ENCODE measurements around the gene DCTN3. TPM values are rescaled to one million over a fixed set of nuclear protein-coding genes. Genes with fewer than 3 reads are reported as not detected.

DCTN3 gene
- total RNA-seq, 2 experiments from 2014 or later: 85.3 to 87.3 TPM

DNA sequence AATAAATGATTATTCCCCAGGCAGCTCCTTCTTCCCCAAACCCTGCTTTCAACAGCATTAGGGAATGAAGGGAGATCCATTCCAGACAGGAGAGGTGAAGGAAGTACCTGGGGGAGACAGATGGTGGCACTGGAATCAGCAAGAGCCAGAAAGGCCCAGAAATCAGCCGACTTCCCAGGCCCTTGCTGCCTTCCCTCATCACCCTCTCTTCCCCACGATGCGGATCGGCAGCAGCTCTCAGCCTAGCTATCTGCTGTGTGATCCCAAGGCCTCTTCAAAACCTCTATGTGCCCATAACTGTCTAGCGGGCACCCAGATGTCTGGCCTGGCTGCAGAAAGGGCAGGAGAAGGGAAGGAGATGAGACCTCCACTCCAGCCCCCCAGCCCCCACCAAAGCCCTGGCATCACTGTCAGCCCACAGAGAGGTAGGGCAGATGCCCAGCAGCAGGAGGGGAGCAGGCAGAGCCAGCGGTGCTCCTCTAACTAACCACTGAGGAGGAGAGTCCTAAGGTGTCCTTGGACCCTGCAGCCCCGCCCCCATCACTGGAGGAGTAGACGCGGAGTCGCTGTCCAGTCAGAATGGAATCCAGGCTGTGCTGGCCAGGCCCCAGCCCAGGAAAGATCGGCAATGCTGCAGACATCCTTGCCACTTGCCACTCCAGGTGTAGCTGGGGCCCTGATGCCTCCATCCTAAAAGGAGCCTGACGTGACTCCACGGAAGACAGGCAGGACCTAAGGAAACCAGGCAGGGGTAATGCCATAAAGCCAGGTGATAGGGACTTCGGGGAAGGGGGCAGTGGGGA, 43.5 kb downstream of the DCTN3 start:
- POLR2A ChIA-PET: no interaction called here
- Mint-ChIP-seq H3K27me3 (peaks cover 51% of the 10 kb centered on the region), H3K9me3 (no peaks in the 10 kb centered on the region), H3K4me3 (no peak overlapping the region), H3K4me1 (ENCODE audit: low read depth) (peaks cover 13% of the 10 kb centered on the region), H3K27ac (no peak overlapping the region), H3K36me3 (no peaks in the 10 kb centered on the region)
- CTCF ChIA-PET: interaction anchor here (1.1 to 4.3 kb wide), 2 partner anchors 15 kb away, joined by 3 to 23 read pairs; no protein-coding TSS in a partner anchor
- no peak for DNase-seq
- intact Hi-C loops (cut with micrococcal nuclease): no loop called here

DNA sequence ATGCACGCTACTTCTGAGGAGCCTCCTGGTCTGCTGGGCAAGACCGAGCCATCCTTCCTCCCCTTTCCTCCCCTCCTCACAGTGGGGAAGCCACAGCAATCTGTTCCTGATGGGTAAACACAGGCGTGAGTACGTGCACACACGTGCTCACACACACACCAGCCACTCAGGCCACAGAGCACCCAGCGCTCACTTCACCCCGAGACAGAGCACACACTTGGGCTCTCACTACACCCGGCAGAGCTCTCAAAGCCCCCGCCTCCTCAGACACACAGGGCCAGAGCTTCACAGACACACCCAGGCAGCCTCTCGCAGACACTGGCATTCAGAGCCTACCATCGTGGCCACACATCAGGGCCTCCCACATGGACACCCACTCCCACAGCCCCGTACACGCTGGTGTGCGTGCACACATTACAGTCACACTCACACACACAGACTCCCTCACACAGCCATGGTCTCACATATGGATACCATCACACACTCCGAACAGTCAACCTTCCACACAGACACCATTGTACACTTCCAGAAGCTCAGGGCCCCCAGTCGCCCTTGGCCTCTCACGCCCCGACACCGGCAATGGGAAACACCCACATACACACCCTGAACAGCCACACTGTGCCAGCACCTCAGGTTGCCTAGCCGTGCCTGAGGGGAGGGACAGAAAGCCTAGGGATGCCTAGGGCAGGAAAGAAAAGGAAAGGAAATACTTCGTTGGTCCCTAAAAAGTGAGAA, 44.3 kb downstream of the DCTN3 start:
- Mint-ChIP-seq H3K9me3 (no peaks in the 10 kb centered on the region), H3K36me3 (no peaks in the 10 kb centered on the region), H3K4me3 (no peak overlapping the region), H3K4me1 (ENCODE audit: low read depth) (peaks cover 13% of the 10 kb centered on the region), H3K27ac (no peak overlapping the region), H3K27me3 (peaks cover 46% of the 10 kb centered on the region)
- DNase-seq: no peak
- ChIA-PET CTCF (interaction anchor here (0.6 to 1.1 kb wide), 2 partner anchors 15 to 256 kb away, joined by 3 read pairs; no protein-coding TSS in a partner anchor), POLR2A (no interaction called here)
- intact Hi-C loops (cut with micrococcal nuclease): no loop called here

DNA sequence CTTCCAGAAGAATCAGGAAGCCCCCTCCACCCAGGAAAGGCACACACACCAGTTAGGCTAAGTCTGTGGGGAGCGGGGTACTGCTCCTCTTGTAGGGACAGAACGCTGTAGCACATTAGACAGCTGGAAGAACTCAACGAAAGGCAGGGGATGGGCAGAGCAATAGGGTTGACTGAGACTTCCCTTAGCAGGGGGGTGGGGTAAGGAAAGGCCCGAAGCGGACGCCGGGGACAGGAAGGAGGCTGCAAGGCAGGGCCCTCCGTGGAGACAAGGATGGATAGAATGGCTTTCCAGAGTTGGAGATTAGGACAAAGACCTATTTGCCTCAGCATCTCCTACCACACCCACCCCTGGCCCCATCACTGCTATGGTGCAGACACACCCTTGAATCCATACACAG, 45.1 kb downstream of the DCTN3 start:
- H3K9me3 Mint-ChIP-seq: no peaks in the 10 kb centered on the region
- no peaks in the 10 kb centered on the region for H3K36me3 Mint-ChIP-seq
- POLR2A ChIA-PET: no interaction called here
- no peak for DNase-seq
- H3K27ac Mint-ChIP-seq: no peak overlapping the region
- intact Hi-C loops (cut with micrococcal nuclease): no loop called here
- H3K4me3 Mint-ChIP-seq: no peak overlapping the region
- peaks cover 38% of the 10 kb centered on the region for H3K27me3 Mint-ChIP-seq
- H3K4me1 Mint-ChIP-seq (ENCODE audit: low read depth): peaks cover 13% of the 10 kb centered on the region
- CTCF ChIA-PET: interaction anchor here (1.9 kb wide), 1 partner anchor 16 kb away, joined by 6 read pairs; no protein-coding TSS in a partner anchor

DNA sequence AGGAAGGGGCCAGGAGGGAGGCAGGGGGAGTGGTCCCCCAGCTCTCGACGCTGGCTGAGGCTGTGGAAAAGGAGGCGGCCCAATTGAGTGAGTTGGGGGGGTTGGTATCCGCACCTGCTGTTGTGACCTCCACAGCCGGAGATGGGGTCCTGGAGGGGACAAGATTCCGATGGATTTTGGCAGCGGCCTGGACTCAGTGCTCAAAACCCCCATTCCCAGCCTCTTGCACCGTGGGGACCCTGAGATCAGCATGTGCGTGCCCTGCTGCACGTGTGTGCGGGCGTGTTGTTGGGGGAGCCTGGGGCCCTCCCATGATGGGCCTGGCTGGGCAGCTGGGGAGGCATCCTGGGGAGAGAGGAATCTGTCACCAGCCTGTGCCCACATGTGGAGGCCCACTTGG, 45.7 kb downstream of the DCTN3 start:
- no peaks in the 10 kb centered on the region for H3K9me3 Mint-ChIP-seq
- POLR2A ChIA-PET: no interaction called here
- peaks cover 13% of the 10 kb centered on the region for H3K4me1 Mint-ChIP-seq (ENCODE audit: low read depth)
- no peak overlapping the region for H3K4me3 Mint-ChIP-seq
- H3K36me3 Mint-ChIP-seq: no peaks in the 10 kb centered on the region
- DNase-seq: no peak
- CTCF ChIA-PET: interaction anchor here (1.9 kb wide), 1 partner anchor 17 kb away, joined by 6 read pairs; no protein-coding TSS in a partner anchor
- H3K27me3 Mint-ChIP-seq: peaks cover 33% of the 10 kb centered on the region
- H3K27ac Mint-ChIP-seq: no peak overlapping the region
- intact Hi-C loops (cut with micrococcal nuclease): no loop called here

DNA sequence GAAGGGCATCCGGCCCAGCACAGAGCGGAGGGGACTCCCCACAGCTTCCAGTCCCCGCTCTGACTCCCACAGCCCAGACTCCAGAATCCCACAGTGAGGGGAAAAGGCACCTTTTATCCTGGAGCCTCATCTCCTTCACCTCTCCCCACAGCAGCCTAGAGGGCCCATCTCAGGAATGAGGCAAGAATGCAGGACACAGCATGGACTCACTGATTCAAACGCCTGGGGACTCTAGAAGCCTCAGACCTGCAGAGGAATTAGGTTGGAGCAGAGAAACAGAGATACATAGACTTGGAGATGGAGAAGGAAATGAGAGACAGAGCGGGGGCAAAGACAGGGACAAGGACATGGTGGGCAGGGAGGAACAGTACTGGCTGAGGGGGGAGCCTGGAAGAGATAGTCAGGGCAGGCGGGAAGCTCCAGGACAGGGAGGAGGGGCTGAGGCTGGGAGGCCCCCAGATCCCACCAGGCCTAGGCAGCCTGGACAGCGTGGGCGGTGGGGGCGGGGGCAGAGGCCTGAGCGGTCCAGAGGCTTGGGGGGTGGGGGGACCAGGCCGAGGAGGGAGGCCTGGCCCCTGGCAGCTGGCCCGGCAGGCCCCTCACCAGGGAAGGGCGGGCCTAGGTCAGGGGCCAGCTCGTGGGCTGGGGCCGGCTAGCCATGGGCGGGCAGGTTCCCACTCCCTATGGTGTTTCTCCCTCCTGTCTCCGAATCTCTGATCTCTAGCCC, 46.5 kb downstream of the DCTN3 start:
- no peaks in the 10 kb centered on the region for H3K36me3 Mint-ChIP-seq
- H3K27ac Mint-ChIP-seq: no peak overlapping the region
- CTCF ChIA-PET: interaction anchor here (1.9 kb wide), 1 partner anchor 18 kb away, joined by 6 read pairs; no protein-coding TSS in a partner anchor
- POLR2A ChIA-PET: no interaction called here
- DNase-seq: no peak
- peaks cover 27% of the 10 kb centered on the region for H3K27me3 Mint-ChIP-seq
- H3K4me3 Mint-ChIP-seq: no peak overlapping the region
- peaks cover 11% of the 10 kb centered on the region for H3K4me1 Mint-ChIP-seq (ENCODE audit: low read depth)
- no peaks in the 10 kb centered on the region for H3K9me3 Mint-ChIP-seq
- intact Hi-C loops (cut with micrococcal nuclease): no loop called here

DNA sequence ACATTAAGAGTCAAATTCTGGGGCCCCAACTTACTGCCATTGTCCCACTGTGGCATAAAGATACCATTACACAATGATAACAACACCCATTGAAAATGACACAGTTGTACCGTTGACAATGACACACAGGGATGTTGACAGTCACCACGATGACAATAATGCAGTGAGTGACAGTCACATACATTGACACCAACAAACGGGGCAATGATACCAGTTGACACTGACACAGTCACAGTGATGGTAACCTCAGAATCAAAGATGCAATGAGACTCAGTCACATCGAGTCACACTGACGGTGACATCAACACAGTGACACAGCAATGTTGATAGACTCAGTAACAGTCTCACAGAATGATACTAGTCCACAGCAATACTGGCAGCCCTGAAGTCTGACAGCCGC, 47.7 kb downstream of the DCTN3 start:
- Mint-ChIP-seq H3K27me3 (peaks cover 26% of the 10 kb centered on the region), H3K36me3 (no peaks in the 10 kb centered on the region), H3K4me3 (no peak overlapping the region), H3K4me1 (ENCODE audit: low read depth) (peaks cover 7% of the 10 kb centered on the region), H3K27ac (no peak overlapping the region), H3K9me3 (no peaks in the 10 kb centered on the region)
- POLR2A ChIA-PET: no interaction called here
- CTCF ChIA-PET: no interaction called here
- intact Hi-C loops (cut with micrococcal nuclease): no loop called here
- DNase-seq: no peak

- CTCF ChIA-PET: no interaction called here
- no peak for DNase-seq
- H3K27me3 Mint-ChIP-seq: peaks cover 24% of the 10 kb centered on the region
- POLR2A ChIA-PET: no interaction called here
- H3K9me3 Mint-ChIP-seq: no peaks in the 10 kb centered on the region
- H3K36me3 Mint-ChIP-seq: no peaks in the 10 kb centered on the region
- no peak overlapping the region for H3K27ac Mint-ChIP-seq
- H3K4me1 Mint-ChIP-seq (ENCODE audit: low read depth): peaks cover 1% of the 10 kb centered on the region
- no peak overlapping the region for H3K4me3 Mint-ChIP-seq
- intact Hi-C loops (cut with micrococcal nuclease): no loop called here
These were observed 48.2 kb downstream of the DCTN3 start for GRCh38 chr9:34572092-34572491.

GRCh38 chr9:34571481-34571810, 48.8 kb downstream of the DCTN3 start:
- no peaks in the 10 kb centered on the region for H3K36me3 Mint-ChIP-seq
- H3K4me3 Mint-ChIP-seq: no peak overlapping the region
- H3K27me3 Mint-ChIP-seq: peaks cover 25% of the 10 kb centered on the region
- intact Hi-C loops (cut with micrococcal nuclease): no loop called here
- ChIA-PET POLR2A (no interaction called here), CTCF (interaction anchor here (0.7 to 1.3 kb wide), 2 partner anchors 9 to 20 kb away, joined by 3 to 5 read pairs; no protein-coding TSS in a partner anchor)
- no peaks in the 10 kb centered on the region for H3K9me3 Mint-ChIP-seq
- no peak for DNase-seq
- H3K27ac Mint-ChIP-seq: no peak overlapping the region
- H3K4me1 Mint-ChIP-seq (ENCODE audit: low read depth): no peaks in the 10 kb centered on the region

GRCh38 chr9:34570809-34571480, 49.4 kb downstream of the DCTN3 start:
- Mint-ChIP-seq H3K9me3 (no peaks in the 10 kb centered on the region), H3K27ac (no peak overlapping the region), H3K4me1 (ENCODE audit: low read depth) (no peaks in the 10 kb centered on the region), H3K4me3 (no peak overlapping the region), H3K27me3 (peaks cover 21% of the 10 kb centered on the region), H3K36me3 (no peaks in the 10 kb centered on the region)
- ChIA-PET CTCF (interaction anchor here (0.6 to 1.5 kb wide), 5 partner anchors 9 to 42 kb away, joined by 3 to 5 read pairs (median 3); no protein-coding TSS in a partner anchor), POLR2A (no interaction called here)
- no peak for DNase-seq
- intact Hi-C loops (cut with micrococcal nuclease): no loop called here

DNA sequence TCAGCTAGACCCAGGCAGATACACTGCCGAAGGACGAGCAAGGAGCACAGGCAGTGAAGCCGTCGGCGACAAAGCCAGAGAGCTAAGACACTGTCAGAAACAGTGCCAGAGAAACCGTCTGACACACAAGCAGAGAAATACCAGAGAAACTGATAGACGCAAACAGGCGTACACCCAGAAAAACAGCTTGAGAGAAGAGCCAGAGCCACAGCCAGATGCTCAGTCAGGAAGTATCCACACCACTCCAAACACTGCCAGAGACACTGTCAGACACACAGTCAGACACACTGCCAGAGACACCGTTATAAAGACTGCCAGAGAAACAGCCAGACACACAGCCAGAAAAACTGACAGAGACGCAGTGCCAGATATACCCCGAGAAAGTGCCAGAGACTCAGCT, 49.9 kb downstream of the DCTN3 start:
- H3K4me1 Mint-ChIP-seq (ENCODE audit: low read depth): no peaks in the 10 kb centered on the region
- no peak overlapping the region for H3K4me3 Mint-ChIP-seq
- H3K9me3 Mint-ChIP-seq: no peaks in the 10 kb centered on the region
- peaks cover 18% of the 10 kb centered on the region for H3K27me3 Mint-ChIP-seq
- DNase-seq: no peak
- no peak overlapping the region for H3K27ac Mint-ChIP-seq
- POLR2A ChIA-PET: no interaction called here
- intact Hi-C loops (cut with micrococcal nuclease): no loop called here
- no peaks in the 10 kb centered on the region for H3K36me3 Mint-ChIP-seq
- CTCF ChIA-PET: interaction anchor here (0.6 to 1.5 kb wide), 4 partner anchors 9 to 43 kb away, joined by 3 to 5 read pairs (median 3); no protein-coding TSS in a partner anchor

GRCh38 chr9:34568774-34569173, 51.5 kb downstream of the DCTN3 start:
- ChIA-PET CTCF (no interaction called here), POLR2A (no interaction called here)

GRCh38 chr9:34568133-34568532, 52.2 kb downstream of the DCTN3 start:
- CTCF ChIA-PET: no interaction called here

More at GRCh38 chr9:34568774-34569173, 51.5 kb downstream of the DCTN3 start:
- no peak overlapping the region for H3K4me3 Mint-ChIP-seq
- H3K9me3 Mint-ChIP-seq: no peaks in the 10 kb centered on the region
- H3K4me1 Mint-ChIP-seq (ENCODE audit: low read depth): no peaks in the 10 kb centered on the region
- peaks cover 18% of the 10 kb centered on the region for H3K27me3 Mint-ChIP-seq
- no peaks in the 10 kb centered on the region for H3K36me3 Mint-ChIP-seq
- no peak for DNase-seq
- no peak overlapping the region for H3K27ac Mint-ChIP-seq
- intact Hi-C loops (cut with micrococcal nuclease): no loop called here

More at GRCh38 chr9:34568133-34568532, 52.2 kb downstream of the DCTN3 start:
- H3K27me3 Mint-ChIP-seq: peaks cover 15% of the 10 kb centered on the region
- no peaks in the 10 kb centered on the region for H3K9me3 Mint-ChIP-seq
- POLR2A ChIA-PET: no interaction called here
- H3K36me3 Mint-ChIP-seq: no peaks in the 10 kb centered on the region
- intact Hi-C loops (cut with micrococcal nuclease): no loop called here
- no peak overlapping the region for H3K4me3 Mint-ChIP-seq
- no peaks in the 10 kb centered on the region for H3K4me1 Mint-ChIP-seq (ENCODE audit: low read depth)
- DNase-seq: no peak
- H3K27ac Mint-ChIP-seq: no peak overlapping the region

Data from activated CD4-positive, alpha-beta memory T cell treated with anti-CD3 and anti-CD28 coated beads for 36 hours (primary cell).